Vagina (tissue), 2 donors: ENCODE measurements around the gene PLK2. TPM values are rescaled to one million over a fixed set of nuclear protein-coding genes. Genes with fewer than 3 reads are reported as not detected.

Source experiments
- DNase-seq, 2 donors: peaks; one replicate each; pipeline ENCODE4 v3.0.0-alpha.2; 2017; ENCODE audit errors: extremely low spot score in 2 of 2
- H3K27ac ChIP-seq: fragments of 200-600 bp; sonication (generic); one replicate; pipeline ENCODE4 v1.5.1; 2019
- H3K27me3 ChIP-seq: fragments of 200-600 bp; sonication (generic); one replicate; pipeline ENCODE4 v1.5.1; 2019
- H3K36me3 ChIP-seq, 2 donors: fragments of 200-600 bp; sonication (generic); one replicate each; pipeline ENCODE4 v1.5.1; 2017 to 2019
- H3K4me1 ChIP-seq: fragments of 200-600 bp; sonication (generic); one replicate; pipeline ENCODE4 v1.5.1; 2019
- H3K4me3 ChIP-seq, 2 donors: fragments of 200-600 bp; sonication (generic); 1 replicate in 1 of 2; 2 replicates in 1 of 2; pipeline ENCODE4 v1.5.1; 2016 to 2019
- H3K9me3 ChIP-seq: fragments of 200-600 bp; sonication (generic); one replicate; pipeline ENCODE4 v1.5.1; 2019
- POLR2A ChIP-seq, 2 donors: fragments of 450-650 bp; IDR thresholded peaks; one replicate each; pipeline ENCODE4 v1.6.1; 2017; ENCODE audit warnings: antibody characterized with exemption in 2 of 2, mild to moderate bottlenecking in 2 of 2, moderate library complexity in 2 of 2
- POLR2AphosphoS5 ChIP-seq, 2 donors: sonication (generic); formaldehyde crosslinking; IDR thresholded peaks; one replicate each; pipeline ENCODE4 v1.9.0; 2017; ENCODE audit warnings: antibody characterized with exemption in 2 of 2, mild to moderate bottlenecking in 2 of 2, low read depth in 1 of 2; ENCODE audit not compliant: insufficient read depth in 1 of 2
- intact Hi-C: fragments of 100-400 bp; cut with DNase I; formaldehyde crosslinking; loops from one replicate; pipeline ENCODE4 v1.15.1; 2023
- total RNA-seq: library from RNA; depleted of rRNA; stranded (reverse); fragments of >200 nt; gene quantifications from one replicate; pipeline ENCODE4 v1.2.3, GENCODE V29; 2016
- TF ChIP-seq, protein P1 (sequence below), 3 experiments: fragments of 450-650 bp in 2 of 3; fragments of 200-600 bp in 1 of 3; sonication (generic) in 1 of 3; IDR thresholded peaks; one replicate each; pipeline ENCODE4 v1.5.1; 2017 to 2019; ENCODE audit warnings: antibody characterized with exemption in 3 of 3, mild to moderate bottlenecking in 2 of 3, moderate library complexity in 2 of 3

PLK2 gene
- total RNA-seq, 1 donor from 2014 or later = 169 TPM

DNA sequence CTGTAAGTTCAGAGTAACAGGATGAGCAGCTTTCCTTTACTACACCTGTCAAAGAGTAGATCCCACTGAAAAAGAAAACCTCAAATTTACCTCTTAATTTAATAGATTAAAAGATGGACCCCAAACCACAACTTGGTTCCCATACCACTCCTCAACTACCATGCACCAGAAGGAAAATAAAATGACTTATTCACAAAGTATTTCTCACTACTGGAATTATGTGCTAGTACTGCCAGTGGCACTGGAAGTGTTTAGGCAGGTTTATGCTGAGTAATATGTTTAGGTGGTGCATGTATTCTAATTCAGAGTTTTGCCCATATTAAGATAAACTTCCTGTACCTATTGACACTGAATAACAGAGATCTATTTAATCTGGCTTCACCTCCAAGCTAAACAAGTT lies 6.6 kb downstream of the PLK2 start:
- no peak overlapping the region for H3K27ac ChIP-seq
- intact Hi-C loops = no loop called here

DNA sequence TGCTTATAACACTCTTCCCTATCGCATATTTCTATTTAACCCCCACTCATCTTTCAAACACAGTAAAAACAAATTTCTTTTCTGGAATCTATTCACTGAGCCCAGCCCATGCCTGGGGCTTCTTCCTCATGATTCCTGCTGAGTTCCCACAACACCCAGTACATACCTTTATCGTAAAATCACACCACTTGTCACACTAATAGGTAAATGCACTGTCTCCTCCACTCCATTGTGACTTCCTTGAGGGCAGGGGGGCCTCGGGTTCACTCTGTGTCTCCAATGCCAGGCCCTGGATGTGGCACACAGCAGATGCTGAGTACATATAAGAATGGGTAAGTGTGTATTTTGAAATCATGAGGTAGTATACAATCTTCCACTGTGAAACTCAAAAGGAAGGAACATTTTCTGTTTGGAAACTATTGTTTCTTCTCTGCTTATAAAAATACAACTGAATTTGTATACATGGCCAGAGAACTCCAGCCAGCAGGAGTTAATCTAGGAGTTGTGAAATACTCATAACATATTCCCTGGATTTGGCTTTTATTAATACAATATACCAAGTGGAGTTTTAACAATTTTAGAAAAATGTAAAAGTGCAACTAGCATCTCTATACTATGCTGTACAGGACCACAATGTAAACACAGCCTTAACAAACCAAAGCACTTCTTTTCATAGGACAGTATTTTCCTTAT lies 7.2 kb downstream of the PLK2 start:
- Histone ChIP-seq H3K4me3 (no peak overlapping the region), H3K27me3 (no peaks in the 10 kb centered on the region), H3K4me1 (peaks cover 58% of the 10 kb centered on the region), H3K36me3 (peaks cover 0 to 31% of the 10 kb centered on the region in 2 donors), H3K9me3 (no peaks in the 10 kb centered on the region), H3K27ac (no peak overlapping the region)
- intact Hi-C loops = no loop called here
- DNase-seq = no peak
- TF ChIP-seq, protein P1, sequence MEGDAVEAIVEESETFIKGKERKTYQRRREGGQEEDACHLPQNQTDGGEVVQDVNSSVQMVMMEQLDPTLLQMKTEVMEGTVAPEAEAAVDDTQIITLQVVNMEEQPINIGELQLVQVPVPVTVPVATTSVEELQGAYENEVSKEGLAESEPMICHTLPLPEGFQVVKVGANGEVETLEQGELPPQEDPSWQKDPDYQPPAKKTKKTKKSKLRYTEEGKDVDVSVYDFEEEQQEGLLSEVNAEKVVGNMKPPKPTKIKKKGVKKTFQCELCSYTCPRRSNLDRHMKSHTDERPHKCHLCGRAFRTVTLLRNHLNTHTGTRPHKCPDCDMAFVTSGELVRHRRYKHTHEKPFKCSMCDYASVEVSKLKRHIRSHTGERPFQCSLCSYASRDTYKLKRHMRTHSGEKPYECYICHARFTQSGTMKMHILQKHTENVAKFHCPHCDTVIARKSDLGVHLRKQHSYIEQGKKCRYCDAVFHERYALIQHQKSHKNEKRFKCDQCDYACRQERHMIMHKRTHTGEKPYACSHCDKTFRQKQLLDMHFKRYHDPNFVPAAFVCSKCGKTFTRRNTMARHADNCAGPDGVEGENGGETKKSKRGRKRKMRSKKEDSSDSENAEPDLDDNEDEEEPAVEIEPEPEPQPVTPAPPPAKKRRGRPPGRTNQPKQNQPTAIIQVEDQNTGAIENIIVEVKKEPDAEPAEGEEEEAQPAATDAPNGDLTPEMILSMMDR (IDR thresholded peaks at IDR 0.05) = no peak
- TF ChIP-seq POLR2AphosphoS5 (IDR thresholded peaks at IDR 0.05; ENCODE audit: insufficient read depth in 1 of 2, low read depth in 1 of 2) (no peak), POLR2A (IDR thresholded peaks at IDR 0.05) (no peak)

More for the DNA sequence above, 6.6 kb downstream of the PLK2 start:
- no peak for TF ChIP-seq POLR2AphosphoS5 (IDR thresholded peaks at IDR 0.05; ENCODE audit: insufficient read depth in 1 of 2, low read depth in 1 of 2)
- TF ChIP-seq, protein P1 (IDR thresholded peaks at IDR 0.05) = no peak
- TF ChIP-seq POLR2A (IDR thresholded peaks at IDR 0.05) = no peak
- Histone ChIP-seq H3K4me1 (peaks cover 58% of the 10 kb centered on the region), H3K27me3 (no peaks in the 10 kb centered on the region), H3K9me3 (no peaks in the 10 kb centered on the region), H3K36me3 (peaks cover 0 to 31% of the 10 kb centered on the region in 2 donors), H3K4me3 (no peak overlapping the region)
- no peak for DNase-seq

DNA sequence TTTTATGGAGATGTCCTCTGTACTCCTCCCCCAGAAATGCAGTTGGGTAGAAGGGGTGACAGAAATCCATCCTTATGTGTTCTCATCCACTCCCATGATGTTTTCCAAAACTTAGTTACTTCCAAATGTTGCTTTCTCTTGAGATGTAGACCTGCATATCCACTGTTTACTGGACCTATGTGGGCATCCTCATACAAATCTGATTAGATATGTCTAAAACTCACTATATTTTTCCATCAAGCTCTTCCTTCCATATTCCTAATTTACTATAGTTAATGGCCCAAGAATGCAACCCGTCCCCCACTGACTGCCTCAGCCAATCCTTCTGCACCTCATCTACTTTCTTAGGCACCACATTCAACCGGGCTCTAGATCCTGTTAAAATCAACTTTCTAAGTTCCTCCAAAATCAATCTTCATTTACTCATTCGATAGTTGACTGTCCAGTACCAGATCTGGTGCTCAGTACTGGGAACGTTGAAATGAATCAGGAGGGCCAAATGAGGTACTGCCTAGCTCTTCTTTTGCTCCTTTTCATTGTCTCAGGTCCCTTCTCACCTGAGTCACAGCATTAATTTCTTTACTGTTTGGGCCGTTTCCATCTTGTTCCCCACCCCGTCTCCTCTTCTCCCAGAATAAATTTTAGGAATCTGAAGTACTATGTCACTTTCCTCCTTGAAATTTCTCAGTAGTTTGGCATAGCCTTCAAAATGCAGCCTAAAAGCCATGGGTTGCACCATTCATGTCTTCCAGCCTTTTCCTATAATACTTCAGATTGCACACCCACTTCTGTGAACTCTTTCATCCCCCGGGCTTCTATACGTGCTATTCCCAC lies 7.9 kb downstream of the PLK2 start:
- no peaks in the 10 kb centered on the region for H3K9me3 ChIP-seq
- H3K4me3 ChIP-seq = no peak overlapping the region
- TF ChIP-seq, protein P1 (IDR thresholded peaks at IDR 0.05) = no peak
- no peak for TF ChIP-seq POLR2AphosphoS5 (IDR thresholded peaks at IDR 0.05; ENCODE audit: insufficient read depth in 1 of 2, low read depth in 1 of 2)
- TF ChIP-seq POLR2A (IDR thresholded peaks at IDR 0.05) = no peak
- H3K27me3 ChIP-seq = no peaks in the 10 kb centered on the region
- no peak for DNase-seq
- intact Hi-C loops = no loop called here
- peaks cover 52% of the 10 kb centered on the region for H3K4me1 ChIP-seq
- H3K36me3 ChIP-seq = peaks cover 0 to 23% of the 10 kb centered on the region in 2 donors
- H3K27ac ChIP-seq = no peak overlapping the region

DNA sequence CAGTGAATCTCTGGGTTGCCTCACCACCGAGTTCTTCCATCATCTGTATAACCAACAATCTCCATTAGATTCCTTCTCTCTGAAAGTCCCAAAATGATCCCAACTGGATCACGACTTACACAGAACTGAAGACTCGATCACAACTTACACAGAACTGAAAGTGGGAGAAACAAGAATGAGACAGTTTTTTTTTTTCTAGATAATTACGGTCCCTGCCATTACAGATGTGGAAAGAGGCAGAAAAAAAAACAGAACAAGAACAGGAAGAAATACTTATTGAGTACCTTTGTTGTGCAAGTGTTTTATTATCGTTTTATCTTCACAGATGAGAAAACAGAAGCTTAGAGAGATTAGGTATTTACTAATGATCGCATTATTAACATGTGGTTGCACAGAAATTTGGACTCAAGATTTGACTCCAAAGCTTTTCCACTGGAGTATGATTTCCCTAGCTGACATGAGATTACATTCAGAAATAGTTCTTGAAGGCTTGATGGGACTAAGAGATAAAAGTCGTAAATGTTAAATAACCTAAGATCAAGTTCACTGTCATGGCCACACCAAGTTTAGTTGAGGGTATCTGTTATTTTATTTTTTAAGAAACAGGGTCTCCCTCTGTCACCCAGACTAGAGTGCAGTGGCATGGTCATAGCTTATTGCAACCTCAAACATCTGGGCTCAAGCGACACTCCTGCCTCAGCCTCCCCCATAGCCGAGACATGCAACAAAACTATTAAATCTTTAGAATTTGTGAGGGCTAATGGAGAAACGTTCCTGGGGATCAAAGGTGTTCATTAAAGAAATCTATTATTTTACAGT lies 8.9 kb downstream of the PLK2 start:
- no peaks in the 10 kb centered on the region for H3K27me3 ChIP-seq
- intact Hi-C loops = no loop called here
- DNase-seq = no peak
- peaks cover 0 to 22% of the 10 kb centered on the region in 2 donors for H3K36me3 ChIP-seq
- no peak overlapping the region for H3K4me3 ChIP-seq
- peaks cover 43% of the 10 kb centered on the region for H3K4me1 ChIP-seq
- no peak overlapping the region for H3K27ac ChIP-seq
- no peaks in the 10 kb centered on the region for H3K9me3 ChIP-seq
- TF ChIP-seq POLR2AphosphoS5 (IDR thresholded peaks at IDR 0.05; ENCODE audit: insufficient read depth in 1 of 2, low read depth in 1 of 2) (no peak), POLR2A (IDR thresholded peaks at IDR 0.05) (no peak)
- TF ChIP-seq, protein P1 (IDR thresholded peaks at IDR 0.05) = no peak
